Ascending aorta (tissue), 2 donors: ENCODE measurements around the gene LCAT. TPM values are rescaled to one million over a fixed set of nuclear protein-coding genes. Genes with fewer than 3 reads are reported as not detected.

Source experiments
- DNase-seq, 2 donors: peaks; one replicate each; pipeline ENCODE4 v3.0.0-alpha.2; 2019; ENCODE audit warnings: low spot score in 2 of 2
- H3K27ac ChIP-seq, 2 donors: fragments of 200-600 bp; sonication (generic); one replicate each; pipeline ENCODE4 v1.5.1; 2016 to 2017; ENCODE audit warnings: mild to moderate bottlenecking in 1 of 2
- H3K27me3 ChIP-seq: fragments of 200-600 bp; sonication (generic); one replicate; pipeline ENCODE4 v1.5.1; 2017
- H3K36me3 ChIP-seq, 2 donors: fragments of 200-600 bp; sonication (generic); one replicate each; pipeline ENCODE4 v1.5.1; 2016
- H3K4me1 ChIP-seq, 2 donors: fragments of 200-600 bp; sonication (generic); one replicate each; pipeline ENCODE4 v1.5.1; 2016 to 2017; ENCODE audit warnings: mild to moderate bottlenecking in 1 of 2
- H3K4me3 ChIP-seq, 2 donors: fragments of 200-600 bp; sonication (generic); one replicate each; pipeline ENCODE4 v1.5.1; 2016 to 2017; ENCODE audit warnings: mild to moderate bottlenecking in 1 of 2
- H3K9me3 ChIP-seq, 2 donors: fragments of 200-600 bp; sonication (generic); one replicate each; pipeline ENCODE4 v1.5.1; 2016
- intact Hi-C: fragments of 100-400 bp; cut with DNase I; formaldehyde crosslinking; loops from one replicate; pipeline ENCODE4 v1.15.1; 2023
- total RNA-seq: library from RNA; depleted of rRNA; stranded (reverse); fragments of >200 nt; gene quantifications from one replicate; pipeline ENCODE4 v1.1.0, GENCODE V29; 2016
- TF ChIP-seq, protein P1 (sequence below), 3 experiments: fragments of 200-600 bp in 2 of 3; fragments of 450-650 bp in 1 of 3; sonication (generic) in 2 of 3; IDR thresholded peaks; one replicate each; pipeline ENCODE4 v1.5.1; 2016 to 2019; ENCODE audit warnings: antibody characterized with exemption in 3 of 3, mild to moderate bottlenecking in 1 of 3, moderate library complexity in 1 of 3

LCAT gene
- total RNA-seq, 1 donor from 2014 or later = 6.6 TPM

DNA sequence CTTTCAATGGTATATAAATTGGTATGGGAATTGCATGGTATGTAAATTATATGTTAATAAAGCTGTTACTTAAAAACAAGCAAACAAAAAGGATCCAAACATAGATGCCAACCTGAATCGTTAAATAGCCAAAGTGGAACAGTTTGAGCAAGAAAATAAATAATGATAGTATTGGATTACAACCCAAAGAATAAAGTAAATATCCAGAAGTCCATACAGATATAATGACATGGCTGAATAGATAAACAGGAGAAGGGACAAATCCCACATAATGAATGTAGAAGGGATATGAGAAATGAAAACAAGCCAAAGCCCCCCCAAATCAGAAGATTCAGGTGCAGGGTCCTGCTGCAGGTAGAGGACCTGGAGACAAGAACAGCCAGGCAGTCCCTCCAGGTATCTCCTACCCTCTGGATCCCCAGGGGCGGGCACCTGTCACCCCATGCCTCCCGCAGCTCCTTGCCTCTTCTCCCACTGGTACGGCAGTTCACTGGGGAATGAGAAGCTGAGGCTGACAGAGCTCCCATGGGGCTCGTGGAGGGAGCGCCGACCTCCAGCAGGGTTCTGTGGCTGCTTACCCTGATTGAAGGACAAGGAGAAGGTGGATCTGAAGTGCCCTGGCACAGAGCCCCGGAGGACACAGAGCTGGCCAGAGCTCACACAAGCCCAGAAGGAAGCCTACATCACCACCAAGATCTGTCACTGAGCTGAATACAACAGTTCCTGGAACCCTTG lies 9.9 kb upstream of the LCAT start:
- Histone ChIP-seq H3K27ac (no peak overlapping the region), H3K4me3 (no peak overlapping the region), H3K27me3 (no peaks in the 10 kb centered on the region), H3K36me3 (peaks cover 87 to 94% of the 10 kb centered on the region in 2 donors), H3K9me3 (no peaks in the 10 kb centered on the region), H3K4me1 (no peaks in the 10 kb centered on the region)
- intact Hi-C loops = no loop called here
- no peak for DNase-seq
- TF ChIP-seq, protein P1, sequence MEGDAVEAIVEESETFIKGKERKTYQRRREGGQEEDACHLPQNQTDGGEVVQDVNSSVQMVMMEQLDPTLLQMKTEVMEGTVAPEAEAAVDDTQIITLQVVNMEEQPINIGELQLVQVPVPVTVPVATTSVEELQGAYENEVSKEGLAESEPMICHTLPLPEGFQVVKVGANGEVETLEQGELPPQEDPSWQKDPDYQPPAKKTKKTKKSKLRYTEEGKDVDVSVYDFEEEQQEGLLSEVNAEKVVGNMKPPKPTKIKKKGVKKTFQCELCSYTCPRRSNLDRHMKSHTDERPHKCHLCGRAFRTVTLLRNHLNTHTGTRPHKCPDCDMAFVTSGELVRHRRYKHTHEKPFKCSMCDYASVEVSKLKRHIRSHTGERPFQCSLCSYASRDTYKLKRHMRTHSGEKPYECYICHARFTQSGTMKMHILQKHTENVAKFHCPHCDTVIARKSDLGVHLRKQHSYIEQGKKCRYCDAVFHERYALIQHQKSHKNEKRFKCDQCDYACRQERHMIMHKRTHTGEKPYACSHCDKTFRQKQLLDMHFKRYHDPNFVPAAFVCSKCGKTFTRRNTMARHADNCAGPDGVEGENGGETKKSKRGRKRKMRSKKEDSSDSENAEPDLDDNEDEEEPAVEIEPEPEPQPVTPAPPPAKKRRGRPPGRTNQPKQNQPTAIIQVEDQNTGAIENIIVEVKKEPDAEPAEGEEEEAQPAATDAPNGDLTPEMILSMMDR (IDR thresholded peaks at IDR 0.05) = no peak

- Histone ChIP-seq H3K27ac (peak overlapping the region in 1 of 2 donors; percentile 33), H3K27me3 (no peaks in the 10 kb centered on the region), H3K4me1 (no peaks in the 10 kb centered on the region), H3K36me3 (peaks cover 90 to 95% of the 10 kb centered on the region in 2 donors), H3K9me3 (no peaks in the 10 kb centered on the region), H3K4me3 (no peak overlapping the region)
- no peak for DNase-seq
- TF ChIP-seq, protein P1 (IDR thresholded peaks at IDR 0.05) = no peak
- intact Hi-C loops = no loop called here
These were observed 7.6 kb upstream of the LCAT start for GRCh38 chr16:67951485-67951884.

GRCh38 chr16:67950335-67950843 lies 6.5 kb upstream of the LCAT start:
- DNase-seq = no peak
- no peak overlapping the region for H3K4me3 ChIP-seq
- H3K9me3 ChIP-seq = no peaks in the 10 kb centered on the region
- no peak overlapping the region for H3K27ac ChIP-seq
- intact Hi-C loops = no loop called here
- H3K27me3 ChIP-seq = no peaks in the 10 kb centered on the region
- TF ChIP-seq, protein P1 (IDR thresholded peaks at IDR 0.05) = no peak
- H3K4me1 ChIP-seq = no peaks in the 10 kb centered on the region
- H3K36me3 ChIP-seq = peaks cover 96 to 100% of the 10 kb centered on the region in 2 donors

GRCh38 chr16:67949645-67950044 lies 5.7 kb upstream of the LCAT start:
- Histone ChIP-seq H3K27ac (no peak overlapping the region), H3K9me3 (no peaks in the 10 kb centered on the region), H3K27me3 (no peaks in the 10 kb centered on the region), H3K36me3 (peaks cover 96 to 100% of the 10 kb centered on the region in 2 donors), H3K4me3 (no peak overlapping the region), H3K4me1 (peaks cover under 1 to 2% of the 10 kb centered on the region in 2 donors)
- intact Hi-C loops = loop anchor here (10.0 kb wide), 1 partner anchor 1025 kb away; the partner anchor contains the start of gene RRAD
- TF ChIP-seq, protein P1 (IDR thresholded peaks at IDR 0.05) = no peak
- no peak for DNase-seq

DNA sequence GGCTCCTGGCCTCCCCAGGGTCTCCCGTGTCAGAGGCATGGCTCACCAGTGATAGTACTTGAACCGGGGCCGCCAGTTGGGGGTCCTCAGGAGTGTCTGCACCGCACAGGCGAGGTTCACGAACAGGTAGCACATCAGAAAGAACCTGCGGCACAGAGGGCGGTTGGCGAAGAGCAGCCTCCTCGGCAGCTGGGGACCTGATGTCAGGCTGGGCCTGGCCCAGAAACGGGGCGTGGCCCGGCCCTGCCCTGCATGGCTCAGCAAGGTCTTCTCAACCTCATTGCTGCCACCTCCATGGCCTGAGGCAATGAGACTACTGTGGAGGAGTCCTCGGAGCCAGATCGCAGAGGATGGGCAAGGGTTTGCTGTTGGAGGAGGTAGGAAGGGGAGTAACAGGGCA lies 4.1 kb upstream of the LCAT start:
- DNase-seq = no peak
- Histone ChIP-seq H3K27ac (peak overlapping the region in 1 of 2 donors; percentile 9), H3K9me3 (no peaks in the 10 kb centered on the region), H3K4me1 (peaks cover 5 to 13% of the 10 kb centered on the region in 2 donors), H3K36me3 (peaks cover 81 to 89% of the 10 kb centered on the region in 2 donors), H3K27me3 (no peaks in the 10 kb centered on the region), H3K4me3 (no peak overlapping the region)
- TF ChIP-seq, protein P1 (IDR thresholded peaks at IDR 0.05) = no peak
- intact Hi-C loops = loop anchor here (10.0 kb wide), 1 partner anchor 1023 kb away; the partner anchor contains the start of gene RRAD
